NCI-H226 (cell line): ENCODE results near the gene FPR1.

ENCODE experiments used
- DNase-seq: peaks from one replicate; pipeline ENCODE4 v3.0.0-alpha.2; 2015

Gene FPR1, protein sequence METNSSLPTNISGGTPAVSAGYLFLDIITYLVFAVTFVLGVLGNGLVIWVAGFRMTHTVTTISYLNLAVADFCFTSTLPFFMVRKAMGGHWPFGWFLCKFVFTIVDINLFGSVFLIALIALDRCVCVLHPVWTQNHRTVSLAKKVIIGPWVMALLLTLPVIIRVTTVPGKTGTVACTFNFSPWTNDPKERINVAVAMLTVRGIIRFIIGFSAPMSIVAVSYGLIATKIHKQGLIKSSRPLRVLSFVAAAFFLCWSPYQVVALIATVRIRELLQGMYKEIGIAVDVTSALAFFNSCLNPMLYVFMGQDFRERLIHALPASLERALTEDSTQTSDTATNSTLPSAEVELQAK

GRCh38 chr19:51751655-51752054 lies at the start of gene FPR1:
Gene FPR1, minus strand, starts transcription at chr19:51751878. Its CDS starts 4,884 bp downstream, at chr19:51746994.
- no peak for DNase-seq

DNA sequence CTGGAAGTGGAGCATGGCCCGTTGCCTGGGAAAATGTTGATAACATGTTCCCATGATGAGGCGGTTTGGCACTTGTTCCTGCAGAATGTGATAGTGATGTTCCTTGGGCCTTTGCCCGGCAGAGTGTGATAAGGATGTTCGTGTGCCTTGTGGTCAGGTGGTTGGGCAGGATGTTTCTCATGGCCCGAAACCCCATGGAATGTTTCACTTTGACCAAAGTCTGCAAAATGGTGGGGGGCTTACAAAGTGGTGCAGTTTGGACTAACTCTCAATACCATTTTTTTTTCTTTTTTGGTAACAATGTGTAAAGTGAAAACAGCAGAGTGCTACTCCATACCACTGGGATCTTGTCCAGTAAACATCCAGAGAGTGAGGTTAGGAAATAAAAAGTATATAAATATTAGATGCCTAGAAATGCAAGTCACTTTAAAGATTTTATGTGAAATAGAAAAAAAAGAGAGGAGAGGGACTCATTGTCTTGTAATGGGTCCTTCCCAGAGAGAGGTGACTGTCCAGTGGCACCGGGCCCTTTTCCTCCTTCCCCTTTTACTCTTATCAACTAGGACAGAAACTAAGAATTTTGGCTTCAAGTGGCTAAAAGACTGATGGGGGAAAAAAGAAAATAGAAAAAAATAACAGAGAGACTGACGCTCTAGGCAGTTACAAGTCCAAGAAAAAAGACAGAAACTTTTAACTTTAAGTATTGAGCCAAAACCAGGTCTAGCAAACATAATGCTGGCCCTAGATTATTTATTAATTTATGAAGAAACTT lies 49.0 kb upstream of the FPR1 start:
- peak; percentile 83 for DNase-seq

GRCh38 chr19:51799774-51800472 lies 48.2 kb upstream of the FPR1 start:
- no peak for DNase-seq

DNA sequence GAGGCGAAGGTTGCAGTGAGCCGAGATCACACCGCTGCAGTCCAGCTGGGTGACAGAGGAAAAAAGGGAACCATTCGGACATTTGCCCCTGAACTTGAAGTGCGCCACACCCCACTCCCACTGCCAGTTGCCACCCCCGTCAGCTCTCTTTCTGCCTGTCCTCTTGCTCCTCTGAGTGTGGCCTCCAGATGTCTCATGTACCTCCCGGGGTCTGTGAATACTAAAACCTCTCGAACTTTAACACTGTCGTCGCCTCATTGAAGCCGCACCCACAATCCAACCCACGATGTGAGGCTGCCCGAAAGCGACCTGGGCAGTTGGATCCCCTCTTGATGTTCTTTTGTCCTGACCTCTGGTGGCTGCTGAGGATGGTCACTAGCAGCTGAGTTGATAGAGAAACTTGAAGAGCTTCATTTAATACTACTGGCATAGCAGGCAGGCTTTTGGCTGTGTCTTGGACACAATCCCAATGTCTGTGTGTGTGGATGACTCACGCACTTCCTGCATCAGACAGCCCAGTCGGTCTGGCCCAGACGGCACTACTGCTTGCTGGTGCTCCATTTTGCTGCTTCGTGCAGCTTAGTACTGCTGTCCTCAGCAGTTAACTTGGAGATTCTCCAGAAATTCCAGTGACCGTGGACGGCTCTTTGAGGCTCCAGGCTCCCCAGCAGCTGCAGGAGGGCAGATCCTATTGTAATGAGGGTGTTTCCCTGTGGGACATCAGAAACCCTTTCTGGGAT lies 47.5 kb upstream of the FPR1 start:
- DNase-seq = peak; percentile 88

- no peak for DNase-seq
Observed at GRCh38 chr19:51798062-51798461, 46.4 kb upstream of the FPR1 start.

- DNase-seq = no peak
Observed at GRCh38 chr19:51797480-51797879, 45.8 kb upstream of the FPR1 start.

GRCh38 chr19:51796195-51796679 lies 44.6 kb upstream of the FPR1 start:
- no peak for DNase-seq

- DNase-seq = no peak
Observed at GRCh38 chr19:51794885-51795490, 43.3 kb upstream of the FPR1 start, which contains the start of gene FPR3. Gene FPR3, plus strand, starts transcription at chr19:51795157. Its CDS starts 28,592 bp downstream, at chr19:51823749.

- DNase-seq = no peak
Observed at GRCh38 chr19:51793994-51794393, 42.3 kb upstream of the FPR1 start.

GRCh38 chr19:51792932-51793331 lies 41.3 kb upstream of the FPR1 start:
- DNase-seq = no peak

DNA sequence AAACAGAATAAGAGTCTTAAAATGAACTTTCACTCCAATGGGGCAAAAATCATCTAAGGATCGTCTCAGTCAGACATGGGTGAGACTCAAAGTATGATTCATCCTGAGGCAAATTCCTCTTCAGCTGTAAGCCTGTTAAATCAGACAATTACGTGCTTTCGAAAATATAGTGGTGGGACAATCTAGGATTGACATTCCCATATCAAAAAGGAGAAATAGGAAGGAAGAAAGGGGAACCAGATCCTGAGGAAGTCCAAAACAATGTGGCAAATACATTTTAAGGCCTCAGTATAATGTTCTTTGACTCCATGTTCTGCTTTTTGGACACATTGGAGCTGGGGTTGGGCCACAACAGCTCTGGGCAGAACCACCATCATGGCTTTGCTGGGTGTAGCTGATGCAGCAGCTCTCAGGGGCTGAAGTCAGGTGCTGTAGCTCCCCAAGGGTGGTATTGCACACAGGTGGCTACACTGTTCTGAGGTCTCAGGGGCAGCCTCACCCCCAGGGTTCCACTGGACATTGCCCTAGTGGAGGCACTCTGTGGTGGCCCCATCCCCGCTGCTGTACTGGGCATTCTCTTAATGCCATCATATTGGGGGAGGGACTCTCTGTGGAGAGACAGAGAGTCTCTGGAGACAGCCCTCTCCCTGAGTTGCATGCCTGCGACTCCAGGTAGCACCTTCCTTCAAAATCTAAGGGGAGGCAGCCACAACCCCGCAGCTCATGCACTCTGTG lies 37.5 kb upstream of the FPR1 start:
- DNase-seq = no peak

GRCh38 chr19:51788029-51788428 lies 36.4 kb upstream of the FPR1 start:
- no peak for DNase-seq

DNA sequence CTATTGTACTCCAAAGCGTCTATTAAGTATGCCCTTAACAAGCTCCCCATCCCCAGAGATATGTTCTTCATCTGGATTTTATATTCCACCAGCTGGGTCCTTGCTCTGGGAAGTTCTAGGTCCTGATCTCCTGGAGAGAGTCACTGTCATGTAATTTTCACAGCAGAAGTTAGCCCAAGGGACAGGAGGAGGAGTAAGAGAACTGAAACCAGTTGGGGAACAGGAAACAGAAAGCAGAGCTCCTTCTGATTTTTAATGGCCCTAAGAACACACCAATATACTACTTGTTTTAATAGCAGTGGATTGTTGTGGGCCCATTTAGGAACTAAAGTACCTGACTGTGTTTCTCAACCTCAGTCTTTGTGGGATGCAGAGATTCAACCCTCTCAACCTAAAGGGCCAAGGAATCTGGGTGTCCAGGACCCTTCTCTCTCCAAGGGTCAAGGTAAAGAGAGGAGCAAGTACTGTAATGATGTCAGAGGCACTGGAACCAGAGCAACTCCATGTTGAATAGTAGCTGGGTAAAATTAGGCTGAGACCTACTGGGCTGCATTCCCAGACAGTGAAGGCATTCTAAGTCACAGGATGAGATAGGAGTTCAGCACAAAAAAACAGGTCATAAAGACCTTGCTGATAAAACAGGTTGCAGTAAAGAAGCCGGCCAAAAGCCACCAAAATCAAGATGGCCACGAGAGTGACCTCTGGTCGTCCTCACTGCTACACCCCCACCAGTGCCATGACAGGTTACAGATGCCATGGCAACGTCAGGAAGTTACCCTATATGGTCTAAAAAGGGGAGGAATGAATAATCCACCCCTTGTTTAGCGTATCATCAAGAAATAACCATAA lies 35.2 kb upstream of the FPR1 start:
- no peak for DNase-seq

- peak; percentile 49 for DNase-seq
Observed at GRCh38 chr19:51784922-51785690, 33.4 kb upstream of the FPR1 start.

- no peak for DNase-seq
Observed at GRCh38 chr19:51784109-51784785, 32.6 kb upstream of the FPR1 start.

GRCh38 chr19:51783372-51783771 lies 31.7 kb upstream of the FPR1 start:
- DNase-seq = peak; percentile 8

GRCh38 chr19:51781999-51782398 lies 30.3 kb upstream of the FPR1 start:
- no peak for DNase-seq

DNA sequence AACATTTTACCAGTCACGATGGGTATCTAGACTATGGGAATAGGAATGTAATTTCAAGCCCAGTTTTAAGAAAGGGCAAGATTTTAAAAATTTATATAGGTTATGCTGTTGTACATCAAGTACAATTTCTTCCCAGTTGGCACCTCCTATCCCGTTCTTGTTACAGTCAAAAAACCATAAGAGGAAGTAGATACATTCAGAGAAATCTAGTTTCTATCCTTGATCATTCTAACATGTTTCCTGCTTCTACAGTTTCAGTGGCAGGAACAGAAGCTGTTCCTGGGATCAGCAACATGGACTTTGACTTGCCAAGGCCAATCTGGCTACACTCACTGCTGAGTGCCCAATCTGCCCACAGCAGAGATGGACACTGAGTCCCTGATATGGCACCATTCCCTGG lies 28.6 kb upstream of the FPR1 start:
- no peak for DNase-seq

DNA sequence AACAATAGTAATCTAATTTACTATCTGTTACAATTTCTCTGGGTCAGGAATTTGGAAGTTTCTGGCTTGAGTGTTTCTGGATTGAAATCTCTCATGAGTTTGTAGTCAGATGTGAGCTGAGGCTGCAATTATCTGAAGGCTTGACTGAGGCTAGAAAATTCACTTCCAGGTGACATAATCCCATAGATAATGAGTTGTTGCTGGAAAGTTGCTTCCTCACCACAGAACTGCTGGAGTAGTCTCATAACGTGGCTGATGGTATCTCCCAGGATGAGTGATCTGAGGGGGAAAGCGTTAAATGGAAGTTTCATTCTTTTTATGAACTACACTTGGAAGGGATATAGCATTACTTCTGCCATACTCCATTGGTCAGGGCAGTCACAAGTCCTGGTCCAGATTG lies 28.0 kb upstream of the FPR1 start:
- no peak for DNase-seq
